LNCAP (cell line): ENCODE results near the gene CADM1.

Experiments used
- TF ChIP-seq, protein P1 (sequence below): fragments of 450-650 bp; IDR thresholded peaks from 2 replicates; pipeline ENCODE4 v1.5.1; 2017; ENCODE audit warnings: mild to moderate bottlenecking

Gene CADM1

GRCh38 chr11:115499891-115500290, 4.3 kb downstream of the CADM1 start:
- TF ChIP-seq, protein P1, sequence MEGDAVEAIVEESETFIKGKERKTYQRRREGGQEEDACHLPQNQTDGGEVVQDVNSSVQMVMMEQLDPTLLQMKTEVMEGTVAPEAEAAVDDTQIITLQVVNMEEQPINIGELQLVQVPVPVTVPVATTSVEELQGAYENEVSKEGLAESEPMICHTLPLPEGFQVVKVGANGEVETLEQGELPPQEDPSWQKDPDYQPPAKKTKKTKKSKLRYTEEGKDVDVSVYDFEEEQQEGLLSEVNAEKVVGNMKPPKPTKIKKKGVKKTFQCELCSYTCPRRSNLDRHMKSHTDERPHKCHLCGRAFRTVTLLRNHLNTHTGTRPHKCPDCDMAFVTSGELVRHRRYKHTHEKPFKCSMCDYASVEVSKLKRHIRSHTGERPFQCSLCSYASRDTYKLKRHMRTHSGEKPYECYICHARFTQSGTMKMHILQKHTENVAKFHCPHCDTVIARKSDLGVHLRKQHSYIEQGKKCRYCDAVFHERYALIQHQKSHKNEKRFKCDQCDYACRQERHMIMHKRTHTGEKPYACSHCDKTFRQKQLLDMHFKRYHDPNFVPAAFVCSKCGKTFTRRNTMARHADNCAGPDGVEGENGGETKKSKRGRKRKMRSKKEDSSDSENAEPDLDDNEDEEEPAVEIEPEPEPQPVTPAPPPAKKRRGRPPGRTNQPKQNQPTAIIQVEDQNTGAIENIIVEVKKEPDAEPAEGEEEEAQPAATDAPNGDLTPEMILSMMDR = no peak

- TF ChIP-seq, protein P1 = no peak
These were observed 4.9 kb downstream of the CADM1 start for GRCh38 chr11:115499241-115499799.

- TF ChIP-seq, protein P1 = no peak
These were observed 5.9 kb downstream of the CADM1 start for GRCh38 chr11:115498354-115498753.

GRCh38 chr11:115497303-115497702, 6.9 kb downstream of the CADM1 start:
- TF ChIP-seq, protein P1 = no peak

- TF ChIP-seq, protein P1 = no peak
These were observed 7.3 kb downstream of the CADM1 start for GRCh38 chr11:115496892-115497291.

- TF ChIP-seq, protein P1 = no peak
These were observed 10.3 kb downstream of the CADM1 start for GRCh38 chr11:115493905-115494304.

DNA sequence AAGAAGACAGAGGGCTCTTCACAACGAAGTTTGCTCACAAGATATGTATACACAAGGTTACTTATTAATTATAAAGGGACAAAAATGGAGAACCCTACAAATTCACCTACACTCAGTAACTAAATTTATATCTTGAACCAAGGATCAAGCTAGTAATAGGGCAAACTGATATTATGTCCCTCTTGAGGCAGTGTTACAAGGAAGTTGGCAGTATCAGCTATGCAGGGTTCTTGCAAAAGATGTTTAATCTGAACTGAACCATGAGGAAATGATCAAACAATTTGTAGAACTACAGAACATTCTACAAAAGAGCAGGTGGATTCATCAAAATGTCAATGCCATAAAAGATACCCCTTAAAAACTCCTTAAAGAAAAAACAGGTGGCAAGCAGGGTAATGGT, 10.7 kb downstream of the CADM1 start:
- TF ChIP-seq, protein P1 = no peak

DNA sequence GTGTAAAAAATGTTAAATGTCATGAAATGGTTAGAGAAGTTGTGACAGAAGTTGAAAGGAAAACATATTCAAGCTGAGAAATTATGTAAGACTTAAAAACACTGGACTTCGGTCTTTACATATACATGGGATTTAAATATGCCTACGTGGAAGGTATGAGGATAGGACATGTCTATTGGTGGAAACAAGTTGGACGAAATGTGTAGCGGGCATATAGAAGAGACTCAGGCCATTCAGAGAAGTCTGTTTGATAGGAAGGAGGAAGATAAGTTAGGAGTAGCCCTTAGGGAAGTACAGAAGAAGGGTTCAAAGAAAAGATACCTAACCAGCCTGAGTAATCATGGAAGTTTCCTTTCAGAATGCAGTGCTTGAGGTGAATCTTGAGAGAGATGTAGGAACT, 14.7 kb downstream of the CADM1 start:
- TF ChIP-seq, protein P1 = no peak
